ENCODE results near the gene EED.

DNA sequence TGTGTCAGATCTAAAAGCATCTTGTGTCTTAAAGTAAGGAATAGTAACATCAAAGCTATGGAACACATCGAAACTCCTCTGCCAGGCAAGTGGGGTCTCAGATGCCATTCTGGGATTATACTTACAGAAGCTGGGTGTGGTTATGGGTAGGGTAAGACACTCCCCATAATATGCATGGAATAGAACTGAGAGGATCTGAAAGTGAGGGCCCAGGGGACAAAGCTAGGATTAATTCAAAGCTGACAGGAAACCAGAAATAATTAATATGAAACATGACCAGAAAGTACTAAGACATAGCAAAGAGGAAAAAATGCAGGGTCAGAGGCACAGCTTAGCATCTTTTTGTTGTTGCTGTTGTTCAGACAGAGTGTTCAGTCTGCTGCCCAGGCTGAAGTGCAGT lies 40.2 kb upstream of the EED start:
- TF ChIP-seq RBM22 (IDR thresholded peaks at IDR 0.05; ENCODE audit: low read depth, low read length, poor library complexity, severe bottlenecking) (no peak), POLR2A (conservative IDR thresholded peaks at IDR 0.05) (no peak), NR2C2 (CRISPR knock-in tag; IDR thresholded peaks at IDR 0.05) (no peak), NR2C2 (tag; IDR thresholded peaks at IDR 0.05) (no peak), ZEB2 (IDR thresholded peaks at IDR 0.05) (no peak), RCOR1 (IDR thresholded peaks at IDR 0.05; ENCODE audit: borderline replicate concordance in 1 of 2, low read depth in 2 of 2, low read length in 2 of 2) (no peak), HDAC1 (IDR thresholded peaks at IDR 0.05) (no peak), YY1 (IDR thresholded peaks at IDR 0.05; ENCODE audit: borderline replicate concordance in 1 of 3, control insufficient read depth in 1 of 3, extremely low read depth in 1 of 3, insufficient read depth in 3 of 3, insufficient read length in 1 of 3, insufficient replicate concordance in 2 of 3, low read depth in 1 of 3, low read length in 2 of 3) (no peak), ZNF830 (CRISPR knock-in tag; IDR thresholded peaks at IDR 0.05) (no peak), ZNF274 (IDR thresholded peaks at IDR 0.05; ENCODE audit: borderline replicate concordance, low read depth, low read length) (no peak)
- TF ChIP-seq, protein P1, sequence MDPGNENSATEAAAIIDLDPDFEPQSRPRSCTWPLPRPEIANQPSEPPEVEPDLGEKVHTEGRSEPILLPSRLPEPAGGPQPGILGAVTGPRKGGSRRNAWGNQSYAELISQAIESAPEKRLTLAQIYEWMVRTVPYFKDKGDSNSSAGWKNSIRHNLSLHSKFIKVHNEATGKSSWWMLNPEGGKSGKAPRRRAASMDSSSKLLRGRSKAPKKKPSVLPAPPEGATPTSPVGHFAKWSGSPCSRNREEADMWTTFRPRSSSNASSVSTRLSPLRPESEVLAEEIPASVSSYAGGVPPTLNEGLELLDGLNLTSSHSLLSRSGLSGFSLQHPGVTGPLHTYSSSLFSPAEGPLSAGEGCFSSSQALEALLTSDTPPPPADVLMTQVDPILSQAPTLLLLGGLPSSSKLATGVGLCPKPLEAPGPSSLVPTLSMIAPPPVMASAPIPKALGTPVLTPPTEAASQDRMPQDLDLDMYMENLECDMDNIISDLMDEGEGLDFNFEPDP (CRISPR knock-in tag; IDR thresholded peaks at IDR 0.05) = no peak
- TF ChIP-seq, protein P2, sequence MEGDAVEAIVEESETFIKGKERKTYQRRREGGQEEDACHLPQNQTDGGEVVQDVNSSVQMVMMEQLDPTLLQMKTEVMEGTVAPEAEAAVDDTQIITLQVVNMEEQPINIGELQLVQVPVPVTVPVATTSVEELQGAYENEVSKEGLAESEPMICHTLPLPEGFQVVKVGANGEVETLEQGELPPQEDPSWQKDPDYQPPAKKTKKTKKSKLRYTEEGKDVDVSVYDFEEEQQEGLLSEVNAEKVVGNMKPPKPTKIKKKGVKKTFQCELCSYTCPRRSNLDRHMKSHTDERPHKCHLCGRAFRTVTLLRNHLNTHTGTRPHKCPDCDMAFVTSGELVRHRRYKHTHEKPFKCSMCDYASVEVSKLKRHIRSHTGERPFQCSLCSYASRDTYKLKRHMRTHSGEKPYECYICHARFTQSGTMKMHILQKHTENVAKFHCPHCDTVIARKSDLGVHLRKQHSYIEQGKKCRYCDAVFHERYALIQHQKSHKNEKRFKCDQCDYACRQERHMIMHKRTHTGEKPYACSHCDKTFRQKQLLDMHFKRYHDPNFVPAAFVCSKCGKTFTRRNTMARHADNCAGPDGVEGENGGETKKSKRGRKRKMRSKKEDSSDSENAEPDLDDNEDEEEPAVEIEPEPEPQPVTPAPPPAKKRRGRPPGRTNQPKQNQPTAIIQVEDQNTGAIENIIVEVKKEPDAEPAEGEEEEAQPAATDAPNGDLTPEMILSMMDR (IDR thresholded peaks at IDR 0.05 in 2 of 3, conservative IDR thresholded peaks at IDR 0.05 in 1 of 3; ENCODE audit: insufficient read depth in 2 of 3, low read depth in 1 of 3, low read length in 3 of 3) = no peak
